ENCODE results near the gene MAP3K21. TPM values are rescaled to one million over a fixed set of nuclear protein-coding genes. Genes with fewer than 3 reads are reported as not detected.
A peak's percentile ranks its signal among the peaks of the same experiment; 100 is the strongest.

The MAP3K21 gene
- polyA plus RNA-seq, 1 donor: 11.0 TPM

DNA sequence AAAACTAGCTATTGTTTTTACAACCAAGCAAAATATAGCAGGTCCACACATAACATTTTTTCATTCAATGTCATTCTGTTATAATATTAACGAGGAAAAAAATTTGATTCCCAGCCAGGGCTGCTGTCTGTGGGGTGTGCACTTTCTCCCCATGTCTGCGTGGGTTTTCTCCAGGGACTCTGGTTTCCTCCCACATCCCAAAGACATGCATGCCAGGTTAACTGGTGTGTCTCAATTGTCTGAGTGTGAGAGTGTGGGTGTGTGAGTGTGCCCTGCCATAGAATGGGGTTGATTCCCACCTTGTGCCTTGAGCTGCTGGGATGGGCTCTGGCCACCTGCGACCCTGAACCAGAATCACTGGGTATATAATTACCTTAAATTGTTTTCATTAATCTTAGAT is 60.1 kb downstream of the MAP3K21 start:
- WGBS (ENCODE audit: insufficient coverage, low lambda C conversion rate): no CpG with 5 or more reads among the region's 3 CpGs
- H3K36me3 ChIP-seq (ENCODE audit: control insufficient read depth, insufficient read depth, low read length): peaks cover 3% of the 10 kb centered on the region
- no peaks in the 10 kb centered on the region for H3K9me3 ChIP-seq (ENCODE audit: control insufficient read depth, low read depth, low read length)
- DNase-seq: no peak
- no peaks in the 10 kb centered on the region for H3K27me3 ChIP-seq (ENCODE audit: control insufficient read depth, insufficient read depth, low read length)
- H3K27ac ChIP-seq (ENCODE audit: low read length): no peak overlapping the region
- H3K4me1 ChIP-seq (ENCODE audit: control insufficient read depth, insufficient read depth, low read length): no peaks in the 10 kb centered on the region
- no peak overlapping the region for H3K4me3 ChIP-seq (ENCODE audit: low read length)

GRCh38 chr1:233389169-233389568 is 61.6 kb downstream of the MAP3K21 start:
- no peak for DNase-seq
- no peak overlapping the region for H3K27ac ChIP-seq (ENCODE audit: low read length)
- H3K9me3 ChIP-seq (ENCODE audit: control insufficient read depth, low read depth, low read length): no peaks in the 10 kb centered on the region
- H3K4me3 ChIP-seq (ENCODE audit: low read length): no peak overlapping the region
- WGBS (ENCODE audit: insufficient coverage, low lambda C conversion rate): 60% methylated on average over 1 of the region's 1 CpG
- H3K36me3 ChIP-seq (ENCODE audit: control insufficient read depth, insufficient read depth, low read length): no peaks in the 10 kb centered on the region
- H3K4me1 ChIP-seq (ENCODE audit: control insufficient read depth, insufficient read depth, low read length): no peaks in the 10 kb centered on the region
- no peaks in the 10 kb centered on the region for H3K27me3 ChIP-seq (ENCODE audit: control insufficient read depth, insufficient read depth, low read length)

DNA sequence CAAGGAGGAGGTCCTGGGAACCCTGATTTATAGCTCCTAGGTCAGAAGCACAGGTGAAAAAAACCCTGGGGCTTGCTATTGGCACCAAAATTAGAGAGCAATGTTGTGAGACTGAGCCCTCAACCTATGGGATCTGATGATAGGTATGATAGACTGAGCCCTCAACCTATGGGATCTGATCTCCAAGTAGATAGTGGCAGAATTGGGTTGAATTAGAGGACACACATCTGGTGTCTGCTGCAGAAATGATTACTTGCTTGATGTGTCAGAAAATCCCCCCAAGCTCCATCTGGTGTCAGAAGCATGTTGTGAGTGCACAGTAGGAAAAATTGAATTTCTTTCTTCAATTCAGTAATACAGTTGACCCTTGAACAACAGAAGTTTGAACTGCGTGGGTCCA is 62.4 kb downstream of the MAP3K21 start:
- Histone ChIP-seq H3K36me3 (ENCODE audit: control insufficient read depth, insufficient read depth, low read length) (no peaks in the 10 kb centered on the region), H3K27ac (ENCODE audit: low read length) (no peak overlapping the region), H3K27me3 (ENCODE audit: control insufficient read depth, insufficient read depth, low read length) (no peaks in the 10 kb centered on the region), H3K9me3 (ENCODE audit: control insufficient read depth, low read depth, low read length) (no peaks in the 10 kb centered on the region), H3K4me3 (ENCODE audit: low read length) (no peak overlapping the region), H3K4me1 (ENCODE audit: control insufficient read depth, insufficient read depth, low read length) (no peaks in the 10 kb centered on the region)
- no peak for DNase-seq
- WGBS (ENCODE audit: insufficient coverage, low lambda C conversion rate): no CpG with 5 or more reads among the region's 1 CpG

GRCh38 chr1:233390842-233391737 is 63.6 kb downstream of the MAP3K21 start:
- Histone ChIP-seq H3K27me3 (ENCODE audit: control insufficient read depth, insufficient read depth, low read length) (no peaks in the 10 kb centered on the region), H3K4me3 (ENCODE audit: low read length) (no peak overlapping the region), H3K4me1 (ENCODE audit: control insufficient read depth, insufficient read depth, low read length) (no peaks in the 10 kb centered on the region), H3K27ac (ENCODE audit: low read length) (no peak overlapping the region), H3K9me3 (ENCODE audit: control insufficient read depth, low read depth, low read length) (no peaks in the 10 kb centered on the region), H3K36me3 (ENCODE audit: control insufficient read depth, insufficient read depth, low read length) (no peaks in the 10 kb centered on the region)
- DNase-seq: peak; percentile 9 to 23
- no CpG with 5 or more reads among the region's 3 CpGs for WGBS (ENCODE audit: insufficient coverage, low lambda C conversion rate)

GRCh38 chr1:233393084-233393840 is 65.7 kb downstream of the MAP3K21 start:
- no peaks in the 10 kb centered on the region for H3K9me3 ChIP-seq (ENCODE audit: control insufficient read depth, low read depth, low read length)
- no peaks in the 10 kb centered on the region for H3K4me1 ChIP-seq (ENCODE audit: control insufficient read depth, insufficient read depth, low read length)
- 87% methylated on average over 4 of the region's 10 CpGs for WGBS (ENCODE audit: insufficient coverage, low lambda C conversion rate)
- H3K27me3 ChIP-seq (ENCODE audit: control insufficient read depth, insufficient read depth, low read length): no peaks in the 10 kb centered on the region
- H3K27ac ChIP-seq (ENCODE audit: low read length): no peak overlapping the region
- no peak for DNase-seq
- no peak overlapping the region for H3K4me3 ChIP-seq (ENCODE audit: low read length)
- H3K36me3 ChIP-seq (ENCODE audit: control insufficient read depth, insufficient read depth, low read length): no peaks in the 10 kb centered on the region

DNA sequence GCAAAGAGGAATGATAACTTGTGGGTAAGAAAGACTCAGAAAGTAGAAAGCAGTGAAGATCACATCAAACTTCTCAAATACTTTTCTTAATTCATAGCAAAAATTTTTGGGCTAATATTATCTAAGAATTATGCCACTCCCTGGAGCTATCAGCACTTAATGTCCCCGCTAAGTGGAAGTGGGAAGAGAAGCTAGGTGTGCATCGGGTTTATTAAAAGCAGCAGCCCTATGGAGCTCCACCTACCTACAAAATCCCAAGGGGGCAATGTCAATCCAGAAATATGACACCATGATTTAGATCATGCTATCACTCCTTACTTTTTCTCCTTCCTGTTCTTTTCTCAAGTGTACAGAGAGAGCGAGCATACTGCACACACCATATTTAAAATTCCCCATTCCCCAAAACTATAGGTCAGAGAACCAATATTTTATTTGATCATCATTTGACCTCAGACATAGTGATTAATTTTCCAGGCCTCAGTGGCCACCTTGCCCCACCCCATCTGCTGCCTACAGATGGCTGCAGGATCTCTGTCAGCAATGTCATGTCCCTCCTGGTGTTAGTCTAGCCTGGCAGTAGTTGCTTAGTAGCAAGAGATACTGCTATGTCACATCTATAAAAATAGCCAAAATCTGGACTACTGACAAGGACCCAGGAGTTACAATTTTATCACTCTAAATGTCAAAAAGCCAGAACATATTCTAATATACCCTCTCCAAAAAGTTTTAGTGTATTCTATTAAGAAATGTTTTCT is 66.6 kb downstream of the MAP3K21 start:
- Histone ChIP-seq H3K4me3 (ENCODE audit: low read length) (no peak overlapping the region), H3K9me3 (ENCODE audit: control insufficient read depth, low read depth, low read length) (no peaks in the 10 kb centered on the region), H3K36me3 (ENCODE audit: control insufficient read depth, insufficient read depth, low read length) (no peaks in the 10 kb centered on the region), H3K4me1 (ENCODE audit: control insufficient read depth, insufficient read depth, low read length) (no peaks in the 10 kb centered on the region), H3K27ac (ENCODE audit: low read length) (no peak overlapping the region), H3K27me3 (ENCODE audit: control insufficient read depth, insufficient read depth, low read length) (no peaks in the 10 kb centered on the region)
- DNase-seq: no peak
- WGBS (ENCODE audit: insufficient coverage, low lambda C conversion rate): no CpG with 5 or more reads among the region's 3 CpGs

DNA sequence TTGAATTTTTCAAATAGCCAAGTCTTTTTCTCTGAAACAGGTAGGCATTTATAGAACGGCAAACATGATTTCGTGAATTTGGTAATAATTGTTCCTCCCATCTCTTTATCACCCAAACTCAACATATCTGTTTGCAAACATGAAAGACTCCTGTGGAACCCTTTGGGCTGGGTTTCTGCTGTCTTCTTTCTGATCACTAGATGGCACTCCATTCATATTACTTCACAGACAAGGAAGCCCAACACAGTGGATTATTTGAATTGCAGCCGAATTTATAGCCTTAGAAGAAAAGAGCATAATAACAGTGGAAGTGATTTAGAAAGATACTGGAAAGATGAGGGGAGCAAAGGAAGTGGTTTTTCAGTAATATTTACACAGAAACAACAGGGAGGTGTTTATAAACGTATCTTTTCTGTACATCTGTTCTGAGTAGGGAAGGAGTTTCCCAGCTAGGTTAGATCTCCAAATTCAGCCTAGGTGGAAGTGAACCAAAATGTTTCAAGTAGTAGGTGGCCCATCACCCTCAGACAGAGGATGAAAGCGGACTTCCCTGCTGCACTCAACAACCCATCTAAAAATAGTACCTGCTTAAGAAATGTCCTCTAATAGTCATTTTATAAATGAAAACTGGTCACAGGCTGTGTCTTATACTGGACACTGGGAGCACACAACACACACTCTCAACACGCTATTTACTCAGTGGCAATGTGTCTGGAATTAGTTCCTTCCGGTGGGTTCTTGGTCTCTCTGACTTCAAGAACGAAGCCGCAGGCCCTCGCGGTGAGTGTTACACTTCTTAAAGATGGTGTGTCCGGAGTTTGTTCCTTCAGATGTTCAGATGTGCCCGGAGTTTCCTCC is 67.6 kb downstream of the MAP3K21 start:
- Histone ChIP-seq H3K27ac (ENCODE audit: low read length) (no peak overlapping the region), H3K36me3 (ENCODE audit: control insufficient read depth, insufficient read depth, low read length) (no peaks in the 10 kb centered on the region), H3K4me1 (ENCODE audit: control insufficient read depth, insufficient read depth, low read length) (no peaks in the 10 kb centered on the region), H3K27me3 (ENCODE audit: control insufficient read depth, insufficient read depth, low read length) (no peaks in the 10 kb centered on the region), H3K4me3 (ENCODE audit: low read length) (no peak overlapping the region), H3K9me3 (ENCODE audit: control insufficient read depth, low read depth, low read length) (no peaks in the 10 kb centered on the region)
- 27% methylated on average over 3 of the region's 13 CpGs for WGBS (ENCODE audit: insufficient coverage, low lambda C conversion rate)
- peak; percentile 28 to 40 for DNase-seq

DNA sequence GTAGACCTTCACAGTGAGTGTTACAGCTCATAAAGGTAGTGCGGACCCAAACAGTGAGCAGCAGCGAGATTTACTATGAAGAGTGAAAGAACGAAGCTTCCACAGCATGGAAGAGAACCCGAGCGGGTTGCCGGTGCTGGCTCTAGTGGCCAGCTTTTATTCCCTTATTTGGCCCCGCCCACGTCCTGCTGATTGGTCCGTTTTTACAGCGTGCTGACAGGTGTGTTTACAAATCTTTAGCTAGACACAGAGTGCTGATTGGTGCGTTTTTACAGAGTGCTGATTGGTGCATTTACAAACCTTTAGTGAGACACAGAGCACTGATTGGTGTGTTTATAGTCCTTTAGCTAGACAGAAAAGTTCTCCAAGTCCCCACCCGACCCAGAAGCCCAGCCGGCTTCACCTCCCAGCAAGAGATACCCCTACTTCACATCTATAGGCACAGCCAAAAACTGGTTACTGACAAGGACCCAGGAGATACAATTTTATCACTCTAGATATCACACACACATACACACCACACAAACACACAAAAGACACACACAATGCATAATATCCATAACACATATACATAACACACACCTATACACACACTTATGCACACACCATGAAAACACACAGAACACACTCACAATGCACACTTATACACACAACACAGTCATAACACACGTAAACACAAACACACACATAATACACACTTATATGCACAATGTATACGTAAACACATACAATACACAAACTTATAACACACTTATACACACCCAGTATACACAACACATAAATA is 68.5 kb downstream of the MAP3K21 start:
- Histone ChIP-seq H3K9me3 (ENCODE audit: control insufficient read depth, low read depth, low read length) (no peaks in the 10 kb centered on the region), H3K4me3 (ENCODE audit: low read length) (no peak overlapping the region), H3K4me1 (ENCODE audit: control insufficient read depth, insufficient read depth, low read length) (no peaks in the 10 kb centered on the region), H3K27me3 (ENCODE audit: control insufficient read depth, insufficient read depth, low read length) (no peaks in the 10 kb centered on the region), H3K36me3 (ENCODE audit: control insufficient read depth, insufficient read depth, low read length) (no peaks in the 10 kb centered on the region), H3K27ac (ENCODE audit: low read length) (no peak overlapping the region)
- DNase-seq: no peak
- 90% methylated on average over 2 of the region's 15 CpGs for WGBS (ENCODE audit: insufficient coverage, low lambda C conversion rate)

DNA sequence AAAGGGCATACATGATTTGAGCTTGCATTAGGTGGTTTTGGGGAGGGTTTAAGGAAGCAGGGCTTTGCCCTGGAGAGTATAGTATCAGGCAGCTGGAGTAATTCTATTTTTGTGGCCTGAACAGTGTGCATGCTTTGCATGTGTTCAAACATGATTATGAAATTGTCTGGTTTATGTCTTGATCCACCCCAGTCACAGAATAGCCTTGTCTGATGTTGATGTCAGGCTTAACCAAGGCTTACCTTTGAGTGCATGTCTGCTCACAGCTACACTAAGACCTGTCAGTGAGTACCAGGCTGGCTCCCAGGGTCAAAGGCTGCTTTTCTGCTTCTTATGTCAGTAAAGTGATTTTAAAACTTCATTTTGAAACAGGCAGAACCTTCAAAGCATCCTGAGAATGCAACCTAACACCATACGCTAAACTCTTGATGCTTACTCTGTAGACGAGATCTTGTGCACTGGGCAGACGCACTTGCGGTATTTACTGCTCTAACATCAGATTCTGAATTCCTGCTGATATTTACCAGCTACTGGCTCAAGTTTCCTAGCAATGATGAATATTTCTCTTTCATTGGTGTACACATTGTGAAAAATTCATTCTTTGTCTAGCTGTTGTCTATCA is 78.9 kb downstream of the MAP3K21 start:
- peaks cover 7% of the 10 kb centered on the region for H3K27me3 ChIP-seq (ENCODE audit: control insufficient read depth, insufficient read depth, low read length)
- H3K4me1 ChIP-seq (ENCODE audit: control insufficient read depth, insufficient read depth, low read length): no peaks in the 10 kb centered on the region
- DNase-seq: no peak
- 100% methylated on average over 2 of the region's 4 CpGs for WGBS (ENCODE audit: insufficient coverage, low lambda C conversion rate)
- H3K36me3 ChIP-seq (ENCODE audit: control insufficient read depth, insufficient read depth, low read length): no peaks in the 10 kb centered on the region
- peaks cover 6% of the 10 kb centered on the region for H3K9me3 ChIP-seq (ENCODE audit: control insufficient read depth, low read depth, low read length)
- H3K4me3 ChIP-seq (ENCODE audit: low read length): no peak overlapping the region
- no peak overlapping the region for H3K27ac ChIP-seq (ENCODE audit: low read length)
